ENCODE data around the gene ASB2.

Gene ASB2

DNA sequence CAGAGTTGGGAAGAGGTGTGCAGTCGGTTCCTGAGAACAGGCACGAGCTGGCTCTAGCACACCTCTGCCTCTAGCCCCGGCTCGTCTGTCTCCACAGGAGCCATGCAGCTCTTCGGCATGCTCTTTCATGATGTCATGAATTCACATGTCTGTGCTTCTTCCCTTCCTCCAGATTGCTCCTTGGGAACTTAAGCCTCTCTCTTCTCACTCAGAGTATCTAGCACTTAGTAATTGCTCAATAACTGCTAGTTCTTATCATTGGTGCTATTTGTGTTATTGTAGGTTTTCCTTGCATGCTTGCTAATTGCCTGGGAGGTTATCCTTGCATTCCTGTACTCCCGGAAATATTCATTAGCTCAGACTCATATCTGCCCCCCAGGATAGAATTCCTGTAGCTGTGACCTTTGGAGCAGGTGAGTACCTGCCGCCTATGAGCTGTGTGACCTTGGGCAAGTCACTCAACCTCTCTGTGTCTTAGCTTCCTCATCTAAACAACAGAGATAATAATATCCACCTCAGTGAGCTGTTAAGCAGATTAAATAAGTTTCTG is 29.8 kb downstream of the ASB2 start:
- DNase-seq (ENCODE audit: low read depth) = no peak

DNA sequence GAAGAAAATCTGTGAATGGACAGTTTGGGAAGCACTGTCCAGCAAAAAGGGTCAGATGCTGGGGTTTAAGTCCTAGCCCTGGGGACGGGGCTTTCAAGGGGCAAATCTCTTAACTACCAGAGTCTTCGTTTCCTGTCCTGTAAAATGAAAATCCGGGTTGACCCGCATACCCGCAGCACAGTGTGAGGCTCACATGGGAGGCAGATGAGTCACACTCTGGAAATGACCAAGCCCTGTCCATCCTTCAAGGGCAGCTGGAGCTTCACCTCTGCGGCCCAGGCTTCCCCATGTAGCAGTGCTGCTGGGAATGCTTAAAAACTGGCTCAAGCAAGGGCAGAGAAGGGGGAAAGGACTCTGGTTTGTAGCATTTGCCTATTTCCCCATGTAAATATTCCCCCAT is 30.3 kb downstream of the ASB2 start:
- no peak for DNase-seq (ENCODE audit: low read depth)

DNA sequence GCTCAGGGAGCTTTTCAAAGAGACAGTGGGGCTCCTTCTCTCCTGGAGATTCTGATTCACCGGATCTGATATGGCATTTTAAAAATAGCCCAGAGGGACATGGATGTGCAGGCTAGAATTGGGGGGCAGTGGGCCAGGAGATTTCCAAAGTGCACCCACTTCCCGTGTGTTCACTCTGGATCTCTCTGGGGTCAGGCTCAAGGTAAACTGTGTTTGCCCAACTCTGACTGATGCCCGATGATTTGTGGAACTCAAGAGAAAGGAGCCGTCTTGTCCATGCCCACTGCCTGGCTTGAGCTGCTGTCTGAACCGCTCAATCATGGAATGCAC is 31.3 kb downstream of the ASB2 start:
- DNase-seq (ENCODE audit: low read depth) = no peak

DNA sequence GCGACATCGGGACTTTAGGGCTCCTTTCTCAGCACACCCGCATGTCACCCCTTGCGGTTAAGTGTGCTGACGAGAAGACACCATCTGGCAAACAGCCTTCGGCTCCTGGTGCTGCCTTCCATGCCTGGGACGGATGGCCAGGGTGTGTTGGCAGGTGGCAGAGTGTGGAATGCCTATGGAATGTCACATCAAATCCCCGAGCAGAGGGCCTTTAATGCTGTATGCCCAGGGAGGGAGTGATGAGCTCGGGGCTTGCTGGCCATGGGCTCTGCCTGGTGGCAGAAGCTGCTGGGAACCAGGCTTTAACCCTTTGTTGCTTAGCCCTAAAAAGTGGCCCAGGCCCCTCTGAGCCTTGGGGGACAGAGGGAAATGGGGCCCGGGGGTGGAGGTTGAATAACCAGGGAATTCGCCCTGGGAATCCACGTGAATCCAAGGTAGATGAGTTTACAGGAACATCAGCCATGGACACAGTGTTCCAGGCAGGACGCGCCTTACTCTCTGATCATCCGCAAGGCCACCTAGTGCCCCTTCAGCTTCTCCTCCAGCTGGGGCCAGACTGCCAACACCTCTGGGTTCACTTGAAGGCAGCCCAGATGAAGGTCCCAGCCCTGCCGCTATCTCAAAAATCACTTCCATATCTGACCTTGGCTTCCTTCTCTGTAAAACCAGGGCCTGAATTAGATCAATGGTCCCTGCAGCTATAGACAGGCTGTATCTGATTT is 31.9 kb downstream of the ASB2 start:
- DNase-seq (ENCODE audit: low read depth) = no peak

DNA sequence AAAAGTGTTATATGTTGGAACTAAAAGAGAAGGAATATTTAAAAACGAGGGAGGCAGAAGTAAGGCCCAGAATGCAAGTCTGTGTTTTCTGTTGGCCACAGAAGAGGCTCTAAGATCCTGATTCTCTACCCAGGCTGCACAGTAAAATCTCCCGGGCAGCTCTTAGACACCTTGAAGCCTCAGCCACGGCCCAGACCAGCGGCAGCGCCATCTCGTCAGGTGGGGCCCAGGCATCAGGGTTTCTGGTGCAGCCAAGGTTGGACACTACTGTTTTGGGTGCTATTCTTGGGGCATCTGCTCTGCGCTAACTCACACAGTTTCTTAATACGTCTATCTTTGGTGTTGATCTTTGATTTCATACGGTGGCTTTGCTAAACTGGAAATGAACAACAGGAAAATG is 32.4 kb downstream of the ASB2 start:
- DNase-seq (ENCODE audit: low read depth) = no peak

DNA sequence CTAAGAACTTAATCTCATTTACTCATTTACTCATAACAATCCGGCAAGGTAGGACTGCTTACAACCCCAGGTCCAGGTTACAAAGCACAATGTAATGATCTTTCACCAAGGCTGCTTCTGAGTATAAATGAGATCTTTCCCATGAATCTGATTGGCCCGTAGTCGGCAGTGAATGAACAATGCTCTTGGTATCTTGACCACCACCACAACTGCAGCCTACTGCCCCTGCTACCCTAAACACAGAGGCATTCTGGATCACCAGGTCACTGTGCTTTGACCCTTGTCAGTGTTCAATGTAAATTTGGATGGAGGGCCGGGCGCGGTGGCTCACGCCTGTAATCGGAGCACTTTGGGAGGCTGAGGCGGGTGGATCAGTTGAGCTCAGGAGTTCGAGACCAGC is 33.3 kb downstream of the ASB2 start:
- no peak for DNase-seq (ENCODE audit: low read depth)

DNA sequence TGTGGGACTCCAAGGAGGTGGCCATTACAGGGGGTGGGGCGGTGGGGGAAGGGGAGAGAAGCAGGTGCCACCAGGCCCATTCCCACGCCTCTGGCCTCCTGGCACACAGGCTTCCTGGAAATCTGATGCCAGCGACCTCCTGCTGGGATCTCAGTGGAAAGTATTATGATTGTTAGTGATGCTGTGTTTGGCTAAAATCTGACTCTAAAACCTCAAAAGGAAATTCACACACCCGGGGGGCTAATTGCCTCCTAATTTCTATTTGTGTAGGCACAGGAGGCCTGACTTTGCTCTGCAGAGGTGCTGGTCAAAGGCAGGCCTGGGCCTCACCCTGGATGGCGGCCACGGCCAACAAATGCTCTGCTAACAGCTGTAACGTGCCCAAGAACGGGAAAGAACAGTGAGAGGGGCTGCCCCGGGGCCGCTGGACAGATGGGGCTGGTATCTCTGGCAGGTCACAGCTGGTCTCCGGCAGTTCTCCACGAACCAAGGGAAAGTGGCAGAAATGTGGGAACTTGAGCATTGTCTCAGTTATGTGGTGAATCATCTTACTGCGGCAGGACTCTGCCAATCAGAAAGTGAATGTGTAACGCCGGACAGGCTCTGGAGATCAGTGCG is 35.0 kb downstream of the ASB2 start:
- DNase-seq (ENCODE audit: low read depth) = peak; percentile 43

DNA sequence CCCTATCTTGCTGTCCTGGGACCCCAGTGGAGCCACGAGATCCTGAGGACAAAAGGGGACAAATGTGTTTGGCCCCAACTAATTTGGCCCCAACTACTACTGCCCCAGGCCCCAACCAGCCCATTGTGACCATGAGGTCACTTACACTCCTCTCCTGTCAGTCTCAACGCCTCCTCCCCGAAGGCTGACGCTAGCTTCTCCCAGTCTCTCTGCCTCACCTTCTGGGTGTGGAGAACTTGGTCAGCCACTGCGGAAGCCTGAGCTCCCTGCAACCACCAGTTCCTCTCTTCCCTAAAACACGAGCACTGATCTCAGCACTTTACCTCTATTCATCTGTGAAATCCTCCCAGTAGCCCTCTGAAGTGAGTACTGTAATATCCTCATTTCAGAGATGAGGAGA is 35.9 kb downstream of the ASB2 start:
- DNase-seq (ENCODE audit: low read depth) = no peak

DNA sequence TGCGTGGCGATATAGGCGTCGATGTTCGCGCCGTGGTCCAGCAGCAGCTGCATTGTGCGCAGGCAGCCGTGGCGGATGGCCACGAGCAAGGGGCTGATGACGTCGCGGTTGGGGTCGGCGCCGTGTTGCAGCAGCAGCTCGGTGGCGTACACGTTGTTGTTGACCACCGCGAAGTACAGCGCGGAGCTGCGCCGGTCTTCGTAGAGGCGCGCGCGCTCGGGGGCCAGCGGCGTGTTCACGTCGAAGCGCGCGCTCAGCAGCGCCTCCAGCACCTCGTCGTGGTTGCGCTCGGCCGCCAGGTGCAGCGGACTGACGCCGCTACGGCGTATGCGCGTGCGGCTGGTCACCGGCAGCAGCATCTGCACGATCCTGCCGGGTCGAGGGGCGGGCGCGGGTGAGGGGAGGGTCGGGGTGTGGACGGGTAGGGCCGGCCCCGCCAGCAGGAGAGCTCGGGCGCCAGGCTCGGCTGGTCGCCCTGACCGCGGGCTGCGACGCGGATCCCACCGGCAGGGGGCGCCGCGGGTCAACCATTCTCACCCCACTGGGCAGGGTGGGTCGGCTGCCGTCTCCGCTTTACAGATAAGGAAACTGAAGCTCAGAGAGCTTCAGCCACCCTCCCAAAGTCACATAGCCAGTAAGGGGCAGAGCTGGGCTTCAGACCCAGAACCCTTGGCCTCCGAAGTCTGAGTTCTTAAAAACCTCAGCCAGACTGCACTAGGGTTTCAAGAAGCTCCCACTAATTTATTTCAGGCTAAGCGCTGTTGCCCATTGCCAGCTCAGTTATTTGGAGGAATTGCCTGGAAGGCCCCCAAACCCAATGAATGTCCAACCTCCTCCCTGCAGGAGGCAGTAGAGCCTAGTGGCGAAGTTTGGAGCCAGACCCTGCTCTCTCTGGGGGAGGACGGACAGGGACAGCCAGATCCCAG is 36.8 kb downstream of the ASB2 start:
- no peak for DNase-seq (ENCODE audit: low read depth)

DNA sequence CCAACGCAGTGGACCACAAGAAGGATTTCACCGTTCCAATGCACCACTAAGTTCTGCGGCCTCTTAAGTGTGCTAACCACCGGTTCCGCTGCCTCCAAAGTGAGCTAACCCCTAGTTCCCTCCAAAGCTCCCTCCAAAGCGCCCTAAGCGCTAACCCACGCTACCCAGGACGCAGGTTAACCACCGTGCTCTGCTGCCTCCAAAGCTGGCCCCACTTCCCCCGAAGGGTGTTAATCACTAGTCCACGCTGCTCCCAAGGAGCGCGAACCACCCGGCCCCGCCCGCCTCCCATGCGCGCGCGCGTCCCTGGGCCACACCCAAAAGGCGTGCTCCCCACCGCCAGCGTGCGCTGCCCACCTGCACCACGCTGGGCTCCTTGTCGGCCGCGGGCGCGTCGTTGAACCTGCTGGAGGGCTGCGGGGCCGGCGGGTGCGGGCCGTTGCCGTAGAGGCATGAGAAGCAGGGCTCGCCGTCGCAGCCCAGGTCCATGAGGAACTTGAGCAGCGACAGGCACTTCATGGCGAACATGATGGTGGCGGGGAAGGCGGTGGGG is 37.5 kb downstream of the ASB2 start:
- no peak for DNase-seq (ENCODE audit: low read depth)

DNA sequence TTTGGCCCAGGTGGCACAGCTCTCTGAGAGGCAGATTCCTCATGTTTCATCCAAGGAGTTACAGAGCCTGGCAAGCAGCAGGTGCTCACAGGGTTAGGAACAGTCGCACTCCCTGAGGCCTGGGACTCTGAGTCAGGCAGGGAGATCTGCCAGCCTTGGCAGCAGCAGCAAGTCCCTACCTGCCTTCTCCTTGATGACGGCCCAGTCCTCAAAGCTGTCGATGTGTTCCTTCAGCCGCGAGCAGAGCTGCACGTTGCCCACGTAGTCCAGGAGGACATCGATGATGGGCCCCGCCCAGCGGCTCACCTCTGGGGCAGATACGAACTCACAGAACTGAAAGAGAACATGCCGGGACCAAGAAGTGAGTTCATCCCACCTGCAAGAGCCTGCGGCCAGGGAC is 38.9 kb downstream of the ASB2 start:
- no peak for DNase-seq (ENCODE audit: low read depth)

DNA sequence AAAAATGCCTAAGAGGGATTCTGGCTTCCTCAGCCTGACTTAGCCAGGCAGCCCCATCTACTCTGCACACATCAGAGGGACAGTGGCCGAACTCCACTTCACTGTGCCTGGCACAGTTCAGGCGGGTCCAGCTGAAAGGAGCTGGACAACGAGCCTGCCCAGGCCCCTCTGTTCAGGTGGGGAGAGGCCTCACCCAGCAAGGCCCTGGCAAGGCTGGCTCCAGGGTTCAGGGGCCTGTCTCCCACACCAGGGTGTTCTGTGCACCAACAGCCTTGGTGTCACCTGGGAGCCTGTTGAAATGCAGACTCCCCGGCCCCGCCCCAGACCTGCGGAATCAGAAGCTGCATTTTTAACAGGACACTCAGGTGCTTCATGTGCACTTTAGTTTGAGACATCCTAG is 39.4 kb downstream of the ASB2 start:
- DNase-seq (ENCODE audit: low read depth) = no peak

DNA sequence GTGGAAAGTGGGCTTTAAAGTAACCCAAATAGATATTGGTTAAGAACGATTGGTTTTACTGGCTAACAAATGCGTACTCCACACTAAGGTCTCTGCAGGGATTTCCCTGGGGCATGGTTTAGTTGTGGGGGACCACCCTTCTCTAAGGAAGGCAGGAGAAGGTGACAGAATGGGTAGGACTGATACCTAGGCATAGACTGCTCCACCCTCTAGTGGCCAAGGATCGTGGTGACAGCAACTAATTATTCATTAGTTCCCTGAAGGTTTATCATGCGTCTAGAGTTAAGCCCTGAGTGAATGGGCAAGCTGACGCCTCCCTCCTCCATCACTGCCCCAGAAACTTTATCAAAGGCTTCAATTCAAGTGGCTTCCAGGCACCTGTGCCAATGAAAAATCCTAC is 40.1 kb downstream of the ASB2 start:
- DNase-seq (ENCODE audit: low read depth) = no peak

DNA sequence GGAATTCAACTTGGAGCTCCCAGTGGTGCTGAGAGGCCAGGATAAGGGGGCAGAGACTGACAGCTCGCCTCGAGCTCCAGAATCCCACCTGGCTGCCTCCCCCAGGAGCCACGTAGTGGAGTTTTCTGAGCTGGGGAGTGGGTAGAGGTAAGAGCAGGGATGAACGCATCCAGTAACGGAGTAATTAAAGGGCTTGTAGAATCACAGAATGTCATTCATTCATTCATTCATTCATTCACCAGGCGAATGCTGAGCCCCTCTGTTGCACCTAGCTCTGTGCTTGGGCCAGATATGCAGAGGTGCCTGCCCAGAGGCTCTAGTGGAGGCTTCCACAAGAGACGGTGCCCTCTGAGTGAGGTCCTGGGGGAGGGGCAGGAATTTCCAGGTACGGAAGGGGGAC is 41.2 kb downstream of the ASB2 start:
- no peak for DNase-seq (ENCODE audit: low read depth)

DNA sequence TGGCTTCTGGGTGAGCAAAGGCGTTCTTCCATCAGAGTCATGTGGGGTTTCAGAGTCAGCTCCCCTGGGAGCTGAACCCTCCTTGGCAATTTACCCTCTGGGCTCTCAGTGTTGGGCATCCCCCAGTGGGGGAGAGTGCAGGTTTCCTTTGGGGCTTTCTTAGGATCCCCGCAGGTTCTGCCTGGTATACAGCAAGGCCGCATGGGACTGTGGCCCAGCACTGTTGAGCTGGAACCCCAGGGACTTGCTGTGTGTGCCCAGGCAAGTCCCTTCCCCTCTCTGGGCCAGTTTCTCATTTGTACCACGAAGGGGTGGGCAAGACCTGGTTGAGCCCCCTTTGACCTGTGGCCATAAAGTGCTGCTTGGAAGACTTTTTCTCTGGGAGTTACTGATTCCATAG is 43.7 kb downstream of the ASB2 start:
- DNase-seq (ENCODE audit: low read depth) = no peak

DNA sequence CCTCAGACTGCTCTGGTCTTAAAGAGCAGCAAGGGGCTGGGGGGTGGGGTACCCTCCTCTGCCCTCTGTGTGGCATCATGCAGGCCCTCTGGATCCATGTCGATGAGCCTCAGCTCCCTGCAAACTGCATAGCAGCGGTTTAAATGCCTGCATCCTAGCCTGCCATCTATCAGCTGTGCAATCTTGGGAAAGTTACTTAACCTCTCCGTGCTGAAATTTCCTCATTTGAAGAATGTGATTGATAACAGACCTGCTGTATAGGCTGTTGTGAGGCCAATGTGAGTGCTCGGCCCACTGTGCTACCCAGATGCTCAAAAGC is 45.4 kb downstream of the ASB2 start:
- DNase-seq (ENCODE audit: low read depth) = no peak

DNA sequence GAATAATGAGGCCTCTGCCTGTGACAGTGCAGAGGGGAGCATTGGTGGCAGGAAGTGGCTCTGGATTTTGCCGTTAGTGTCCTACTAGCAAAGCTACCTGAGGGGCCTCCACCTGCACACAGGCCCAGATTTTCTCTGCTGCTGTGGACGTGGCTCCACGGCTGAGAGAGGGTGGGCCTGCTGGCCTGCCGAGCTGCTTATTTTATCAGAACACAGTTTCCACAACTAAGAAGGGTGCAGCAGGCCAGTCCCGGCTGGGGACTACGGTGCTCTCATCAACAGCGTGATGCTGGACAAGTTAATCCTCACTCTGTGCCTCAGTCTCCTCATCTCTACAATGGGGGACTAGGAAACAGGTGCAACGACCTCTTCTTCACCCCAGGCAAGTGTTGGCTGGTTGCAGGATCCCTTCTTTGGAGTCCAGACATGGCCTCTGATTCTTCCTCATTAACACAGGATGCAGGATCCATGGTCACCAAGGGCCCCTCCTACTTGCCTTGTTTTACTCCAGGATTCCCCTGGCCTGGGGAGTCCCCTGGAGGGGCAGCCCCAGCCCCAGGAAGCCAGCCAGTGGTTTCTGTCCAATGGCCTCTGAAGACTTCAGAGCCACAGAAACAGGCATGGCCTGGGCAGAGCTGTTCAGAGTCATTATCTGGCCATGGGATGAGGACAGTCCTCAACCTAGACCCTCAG is 45.9 kb downstream of the ASB2 start:
- DNase-seq (ENCODE audit: low read depth) = no peak

DNA sequence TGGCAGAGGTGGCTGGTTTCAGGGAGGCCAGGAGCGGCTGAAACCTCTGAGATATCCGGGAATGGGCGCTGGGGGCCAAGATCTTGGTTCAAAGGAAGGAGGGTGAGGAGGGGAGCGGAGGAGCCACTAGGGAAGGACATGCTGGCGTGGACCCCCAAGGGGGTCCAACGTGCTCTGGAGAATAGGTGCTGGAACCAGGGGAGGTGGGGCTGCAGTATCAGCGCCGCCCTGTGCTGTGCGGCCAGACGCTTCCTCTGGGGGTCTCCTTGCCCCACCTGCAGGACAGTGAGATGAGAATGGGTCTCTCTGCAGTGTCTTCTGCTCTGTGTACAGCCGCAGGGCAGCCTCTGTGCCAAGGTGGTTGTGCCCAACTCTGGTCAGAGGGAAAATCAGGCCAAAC is 46.7 kb downstream of the ASB2 start:
- DNase-seq (ENCODE audit: low read depth) = no peak

DNA sequence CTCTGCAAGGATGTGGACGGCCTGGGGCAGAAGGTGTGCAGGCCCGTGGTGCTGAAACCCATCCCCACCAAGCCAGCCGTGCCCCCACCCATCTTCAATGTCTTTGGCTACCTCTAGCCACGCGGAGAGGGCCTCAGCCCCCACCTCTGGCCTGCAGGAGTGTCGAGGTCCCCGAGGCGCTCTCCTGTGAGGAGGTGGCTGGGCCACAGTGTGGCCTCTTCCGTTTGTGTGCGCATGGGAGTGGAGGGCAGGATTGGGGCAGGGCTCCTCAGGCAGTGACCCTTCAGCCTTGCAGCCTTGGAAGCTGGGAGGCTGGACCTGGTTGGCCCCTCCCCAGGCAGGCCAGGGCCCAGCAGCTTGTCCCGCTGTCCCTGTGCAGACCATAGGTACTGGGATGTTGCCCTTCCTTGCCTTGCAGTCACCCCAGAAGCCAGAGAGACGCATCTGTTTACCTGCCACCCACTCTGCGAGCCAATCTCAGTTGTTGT is 47.3 kb downstream of the ASB2 start:
- DNase-seq (ENCODE audit: low read depth) = no peak

DNA sequence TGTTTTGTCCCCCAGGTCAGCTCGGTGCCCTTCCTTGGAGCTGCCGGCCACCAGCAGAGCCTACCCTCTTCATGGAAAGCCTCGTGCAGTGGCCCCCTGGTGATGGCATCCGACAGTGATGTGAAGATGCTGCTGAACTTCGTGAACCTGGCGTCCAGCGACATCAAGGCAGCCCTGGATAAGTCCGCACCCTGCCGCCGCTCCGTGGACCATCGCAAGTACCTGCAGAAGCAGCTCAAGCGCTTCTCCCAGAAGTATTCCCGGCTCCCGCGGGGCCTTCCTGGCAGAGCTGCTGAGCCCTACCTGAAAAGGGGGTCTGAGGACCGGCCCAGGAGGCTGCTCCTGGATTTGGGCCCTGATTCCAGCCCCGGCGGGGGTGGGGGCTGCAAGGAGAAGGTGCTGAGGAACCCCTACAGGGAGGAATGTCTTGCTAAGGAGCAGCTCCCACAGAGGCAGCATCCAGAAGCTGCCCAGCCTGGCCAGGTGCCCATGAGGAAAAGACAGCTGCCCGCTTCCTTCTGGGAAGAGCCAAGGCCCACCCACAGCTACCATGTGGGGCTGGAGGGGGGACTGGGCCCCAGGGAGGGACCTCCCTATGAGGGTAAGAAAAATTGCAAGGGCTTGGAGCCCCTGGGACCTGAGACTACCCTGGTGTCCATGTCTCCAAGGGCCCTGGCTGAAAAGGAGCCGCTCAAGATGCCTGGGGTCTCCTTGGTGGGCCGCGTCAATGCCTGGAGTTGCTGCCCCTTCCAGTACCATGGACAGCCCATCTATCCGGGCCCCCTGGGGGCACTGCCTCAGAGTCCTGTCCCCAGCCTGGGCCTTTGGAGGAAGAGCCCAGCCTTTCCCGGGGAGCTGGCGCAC is 48.0 kb downstream of the ASB2 start:
- DNase-seq (ENCODE audit: low read depth) = no peak

DNA sequence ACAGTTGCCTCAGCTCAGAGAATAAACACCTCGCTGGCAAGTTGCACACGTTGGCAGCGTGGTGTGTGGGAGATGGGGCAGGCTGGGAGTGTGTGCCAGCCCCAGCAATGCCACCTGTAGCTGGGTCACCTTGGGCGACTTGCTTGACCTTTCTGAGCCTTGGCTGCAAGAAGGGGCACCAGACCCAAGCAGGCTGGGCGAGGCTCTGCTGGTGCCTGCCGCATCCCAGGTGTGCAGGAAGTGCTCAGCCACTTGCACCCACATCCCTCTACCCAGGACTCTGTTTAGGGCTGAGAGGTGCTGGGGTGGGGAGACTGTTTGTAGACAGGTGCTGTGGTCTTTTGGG is 48.6 kb downstream of the ASB2 start:
- no peak for DNase-seq (ENCODE audit: low read depth)

Measured in HS-5 (cell line).